Hematopoietic multipotent progenitor cell treated with erythropoietin and hydrocortisone succinate and interleukin-3 and kit ligand, for 8 days (in vitro differentiated cells): ENCODE results near the gene ZBTB21.
A peak's percentile ranks its signal among the peaks of the same experiment; 100 is the strongest.
"Not testable (repeated sequence)": the region's sequence is repeated elsewhere in the genome, so short reads cannot be mapped to it uniquely, and the experiment has no call there.

Experiments used
- DNase-seq: peaks from one replicate; pipeline ENCODE4 v3.0.0-alpha.2; 2015

Gene ZBTB21

GRCh38 chr21:42017022-42017421 lies 6.9 kb upstream of the ZBTB21 start:
- DNase-seq, result no peak

- no peak for DNase-seq
Measured at GRCh38 chr21:42016364-42016985, 6.3 kb upstream of the ZBTB21 start.

- no peak for DNase-seq
Measured at GRCh38 chr21:42013931-42014330, 3.8 kb upstream of the ZBTB21 start.

- DNase-seq, result no peak
Measured at GRCh38 chr21:42013376-42013775, 3.2 kb upstream of the ZBTB21 start.

GRCh38 chr21:42012763-42013329 lies 2.7 kb upstream of the ZBTB21 start:
- DNase-seq, result no peak

- no peak for DNase-seq
Measured at GRCh38 chr21:42012344-42012743, 2.2 kb upstream of the ZBTB21 start.

- DNase-seq, result peak; percentile 31
Measured at GRCh38 chr21:42010507-42011495, 641 bp upstream of the ZBTB21 start.

- DNase-seq, result peak; percentile 38
Measured at GRCh38 chr21:42009018-42009830, 936 bp downstream of the ZBTB21 start.

GRCh38 chr21:42007356-42007940 lies 2.7 kb downstream of the ZBTB21 start:
- DNase-seq, result no peak

GRCh38 chr21:42006765-42007164 lies 3.4 kb downstream of the ZBTB21 start:
- no peak for DNase-seq

GRCh38 chr21:42004406-42005199 lies 5.6 kb downstream of the ZBTB21 start:
- DNase-seq, result no peak

GRCh38 chr21:42003051-42003461 lies 7.1 kb downstream of the ZBTB21 start:
- DNase-seq, result no peak

- DNase-seq, result no peak
Measured at GRCh38 chr21:42002421-42002958, 7.7 kb downstream of the ZBTB21 start.

- no peak for DNase-seq
Measured at GRCh38 chr21:42001781-42002180, 8.4 kb downstream of the ZBTB21 start.

- DNase-seq, result no peak
Measured at GRCh38 chr21:42000908-42001307, 9.3 kb downstream of the ZBTB21 start.

- DNase-seq, result no peak
Measured at GRCh38 chr21:41997657-41998056, 12.5 kb downstream of the ZBTB21 start.

GRCh38 chr21:41995577-41995976 lies 14.6 kb downstream of the ZBTB21 start:
- no peak for DNase-seq

- DNase-seq, result not testable (repeated sequence)
Measured at GRCh38 chr21:41994613-41995012, 15.5 kb downstream of the ZBTB21 start.

GRCh38 chr21:41993744-41994143 lies 16.4 kb downstream of the ZBTB21 start:
- no peak for DNase-seq

- no peak for DNase-seq
Measured at GRCh38 chr21:41992576-41992975, 17.6 kb downstream of the ZBTB21 start.

GRCh38 chr21:41991659-41992058 lies 18.5 kb downstream of the ZBTB21 start:
- no peak for DNase-seq
